DND-41 (cell line): ENCODE data around the gene PDZD4.

ENCODE experiments used
- CTCF ChIP-seq: IDR thresholded peaks from 2 replicates; pipeline ENCODE4 v1.5.1; 2012; ENCODE audit warnings: borderline replicate concordance, low read length, moderate library complexity, mild to moderate bottlenecking; ENCODE audit not compliant: poor library complexity, severe bottlenecking; ENCODE audit errors: extremely low read depth
- EZH2 ChIP-seq: IDR thresholded peaks from 3 replicates; pipeline ENCODE4 v1.6.1; 2012; ENCODE audit warnings: borderline replicate concordance, low read depth, mild to moderate bottlenecking, moderate library complexity, low read length, inconsistent platforms; ENCODE audit not compliant: severe bottlenecking

GRCh38 chrX:153862369-153863250 is 32.3 kb upstream of the PDZD4 start:
- no peak for TF ChIP-seq CTCF
- no peak for TF ChIP-seq EZH2
